SU-DHL-6 (cell line): ENCODE measurements around the gene CNOT11.

Experiments
- EZH2phosphoT487 ChIP-seq: fragments of 200-600 bp; sonication (generic), shearing (Covaris generic); conservative IDR thresholded peaks from 2 replicates; pipeline ENCODE4 v1.6.1; 2018; ENCODE audit warnings: mild to moderate bottlenecking, antibody characterized with exemption, low read length, moderate library complexity, mixed read lengths
- TF ChIP-seq, protein P1 (sequence below): fragments of 200-600 bp; sonication (generic); IDR thresholded peaks from one replicate; pipeline ENCODE4 v1.5.1; 2017; ENCODE audit warnings: antibody characterized with exemption, mild to moderate bottlenecking, low read length, moderate library complexity; ENCODE audit not compliant: insufficient read depth, poor library complexity, severe bottlenecking

DNA sequence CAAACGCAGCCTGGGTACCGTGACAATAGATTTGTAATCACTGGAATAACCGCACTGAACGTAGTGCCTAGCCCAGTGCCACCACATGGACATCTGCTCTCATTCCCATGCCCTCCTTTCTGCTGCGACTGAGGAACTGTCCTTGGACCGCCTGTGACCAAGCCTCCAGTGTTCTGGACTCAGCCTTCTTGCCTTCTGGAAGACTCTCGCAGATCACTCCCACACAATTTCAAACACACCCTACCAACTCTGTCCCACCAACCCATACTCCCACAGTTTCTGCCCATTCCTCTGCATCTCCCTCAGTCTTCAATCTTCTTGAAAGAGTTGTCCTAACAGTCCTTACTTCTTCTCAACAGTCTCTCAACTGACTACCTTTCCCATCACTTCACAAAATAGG lies 53.7 kb downstream of the CNOT11 start:
- TF ChIP-seq, protein P1, sequence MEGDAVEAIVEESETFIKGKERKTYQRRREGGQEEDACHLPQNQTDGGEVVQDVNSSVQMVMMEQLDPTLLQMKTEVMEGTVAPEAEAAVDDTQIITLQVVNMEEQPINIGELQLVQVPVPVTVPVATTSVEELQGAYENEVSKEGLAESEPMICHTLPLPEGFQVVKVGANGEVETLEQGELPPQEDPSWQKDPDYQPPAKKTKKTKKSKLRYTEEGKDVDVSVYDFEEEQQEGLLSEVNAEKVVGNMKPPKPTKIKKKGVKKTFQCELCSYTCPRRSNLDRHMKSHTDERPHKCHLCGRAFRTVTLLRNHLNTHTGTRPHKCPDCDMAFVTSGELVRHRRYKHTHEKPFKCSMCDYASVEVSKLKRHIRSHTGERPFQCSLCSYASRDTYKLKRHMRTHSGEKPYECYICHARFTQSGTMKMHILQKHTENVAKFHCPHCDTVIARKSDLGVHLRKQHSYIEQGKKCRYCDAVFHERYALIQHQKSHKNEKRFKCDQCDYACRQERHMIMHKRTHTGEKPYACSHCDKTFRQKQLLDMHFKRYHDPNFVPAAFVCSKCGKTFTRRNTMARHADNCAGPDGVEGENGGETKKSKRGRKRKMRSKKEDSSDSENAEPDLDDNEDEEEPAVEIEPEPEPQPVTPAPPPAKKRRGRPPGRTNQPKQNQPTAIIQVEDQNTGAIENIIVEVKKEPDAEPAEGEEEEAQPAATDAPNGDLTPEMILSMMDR: no peak
- no peak for TF ChIP-seq EZH2phosphoT487
